CD4-positive, alpha-beta T cell (primary cell): Measurements from ENCODE around the gene TOM1L2. TPM values are rescaled to one million over a fixed set of nuclear protein-coding genes. Genes with fewer than 3 reads are reported as not detected.

Experiments
- ATAC-seq: fragments of 200-7000 bp; cut with Tn5 transposase; one replicate; pipeline ENCODE4 v1.10.0; 2022; ENCODE audit warnings: mild to moderate bottlenecking; ENCODE audit not compliant: poor library complexity
- CTCF ChIA-PET: fragments of 350-600 bp; sonication (Branson Sonifier 250); formaldehyde crosslinking; loops from one replicate; lab custom pipeline; 2021; ENCODE audit warnings: antibody characterized with exemption, inconsistent platforms; lab: Charles Lee
- POLR2A ChIA-PET: fragments of 350-600 bp; sonication (Branson Sonifier 250); formaldehyde crosslinking; loops from one replicate; lab custom pipeline; 2021; ENCODE audit warnings: antibody characterized with exemption, inconsistent platforms; lab: Charles Lee
- DNase-seq, 14 experiments: peaks; one replicate each; pipeline ENCODE4 v3.0.0-alpha.2; 2013 to 2020; ENCODE audit warnings: mixed read lengths in 2 of 14
- H3K27ac ChIP-seq, 2 donors: one replicate each; pipeline versions ENCODE4 v1.5.1 to v1.7.0; 2013; ENCODE audit warnings: low read length in 2 of 2, low read depth in 1 of 2, mild to moderate bottlenecking in 1 of 2
- H3K27me3 ChIP-seq, 2 experiments: 1 replicate in 1 of 2; 2 replicates in 1 of 2; pipeline versions ENCODE4 v1.6.1 to v1.7.0; 2013; ENCODE audit warnings: low read length in 2 of 2, control low read depth in 1 of 2, mild to moderate bottlenecking in 1 of 2, moderate library complexity in 1 of 2; ENCODE audit not compliant: insufficient read depth in 2 of 2, control insufficient read depth in 1 of 2
- H3K36me3 ChIP-seq: one replicate; pipeline ENCODE4 v1.6.1; 2013; ENCODE audit warnings: low read length, control low read depth; ENCODE audit not compliant: insufficient read depth
- H3K4me1 ChIP-seq: one replicate; pipeline ENCODE4 v1.6.1; 2013; ENCODE audit warnings: low read length, control low read depth; ENCODE audit not compliant: insufficient read depth
- H3K4me3 ChIP-seq: one replicate; pipeline ENCODE4 v1.5.1; 2013; ENCODE audit warnings: mild to moderate bottlenecking, low read length, moderate library complexity
- H3K9me3 ChIP-seq, 2 experiments: 1 replicate in 1 of 2; 2 replicates in 1 of 2; pipeline versions ENCODE4 v1.6.1 to v1.7.0; 2013; ENCODE audit warnings: low read length in 2 of 2, mild to moderate bottlenecking in 2 of 2, control low read depth in 1 of 2, moderate library complexity in 1 of 2; ENCODE audit not compliant: control insufficient read depth in 1 of 2, insufficient read depth in 1 of 2
- H3K27ac Mint-ChIP-seq: one replicate; pipeline ENCODE4 v1.8.0; 2020; ENCODE audit warnings: mixed read lengths
- H3K27me3 Mint-ChIP-seq: one replicate; pipeline ENCODE4 v1.8.0; 2021; ENCODE audit warnings: mixed read lengths
- H3K36me3 Mint-ChIP-seq: one replicate; pipeline ENCODE4 v1.8.0; 2021; ENCODE audit warnings: low read depth, mixed read lengths
- H3K4me1 Mint-ChIP-seq: one replicate; pipeline ENCODE4 v1.8.0; 2021; ENCODE audit warnings: low read depth, mixed read lengths
- H3K4me3 Mint-ChIP-seq: one replicate; pipeline ENCODE4 v1.8.0; 2020; ENCODE audit warnings: mild to moderate bottlenecking, mixed read lengths
- H3K9me3 Mint-ChIP-seq: one replicate; pipeline ENCODE4 v1.8.0; 2020; ENCODE audit warnings: mixed read lengths
- intact Hi-C, 2 experiments: fragments of 100-400 bp; cut with DNase I in 1 of 2; cut with micrococcal nuclease in 1 of 2; formaldehyde crosslinking; loops; one replicate each; pipeline versions ENCODE4 v1.15.1 to v1.9.0; 2023 to 2025; cut with DNase I, micrococcal nuclease
- total RNA-seq, 174 experiments: library from RNA in 2 of 174; stranded (reverse) in 2 of 174; gene quantifications; one replicate each; pipeline ENCODE4 v1.2.3 and lab custom pipeline; 2021 to 2026
- TF ChIP-seq, protein P1 (sequence below): fragments of 200-600 bp; IDR thresholded peaks from one replicate; pipeline ENCODE4 v1.8.0; 2022; ENCODE audit warnings: antibody characterized with exemption, mild to moderate bottlenecking

Gene TOM1L2
- total RNA-seq, 2 experiments from 2014 or later, result 28.5 to 30.5 TPM

DNA sequence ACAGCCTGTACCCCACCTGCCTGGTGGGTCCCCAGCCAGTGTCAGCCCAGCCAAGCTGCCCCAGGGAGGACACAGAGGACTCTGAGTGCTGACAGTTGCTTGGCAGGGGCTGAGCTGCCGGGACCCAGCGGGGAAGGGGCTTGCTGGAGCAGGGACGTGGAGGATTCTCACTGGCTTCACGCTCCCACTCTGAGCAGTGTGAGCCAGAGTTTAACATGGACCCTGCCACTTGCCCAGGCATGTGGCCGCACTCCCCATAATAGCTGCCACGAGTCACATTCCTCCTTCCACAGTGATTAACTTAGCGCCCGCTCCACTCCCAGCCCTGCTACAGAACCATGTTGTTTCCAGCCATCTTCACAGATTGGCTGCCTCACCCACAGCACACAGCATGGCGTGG lies 166.6 kb downstream of the TOM1L2 start:
- H3K9me3 Mint-ChIP-seq, result no peaks in the 10 kb centered on the region
- ChIA-PET CTCF (no interaction called here), POLR2A (no interaction called here)
- no peak for DNase-seq
- no peaks in the 10 kb centered on the region for H3K27me3 Mint-ChIP-seq
- H3K4me1 ChIP-seq, result no peaks in the 10 kb centered on the region
- H3K27me3 ChIP-seq, result no peaks in the 10 kb centered on the region
- intact Hi-C loops, result no loop called here
- no peak overlapping the region for H3K4me3 Mint-ChIP-seq
- H3K27ac Mint-ChIP-seq, result no peak overlapping the region
- H3K36me3 Mint-ChIP-seq, result peaks cover 24% of the 10 kb centered on the region
- TF ChIP-seq, protein P1, sequence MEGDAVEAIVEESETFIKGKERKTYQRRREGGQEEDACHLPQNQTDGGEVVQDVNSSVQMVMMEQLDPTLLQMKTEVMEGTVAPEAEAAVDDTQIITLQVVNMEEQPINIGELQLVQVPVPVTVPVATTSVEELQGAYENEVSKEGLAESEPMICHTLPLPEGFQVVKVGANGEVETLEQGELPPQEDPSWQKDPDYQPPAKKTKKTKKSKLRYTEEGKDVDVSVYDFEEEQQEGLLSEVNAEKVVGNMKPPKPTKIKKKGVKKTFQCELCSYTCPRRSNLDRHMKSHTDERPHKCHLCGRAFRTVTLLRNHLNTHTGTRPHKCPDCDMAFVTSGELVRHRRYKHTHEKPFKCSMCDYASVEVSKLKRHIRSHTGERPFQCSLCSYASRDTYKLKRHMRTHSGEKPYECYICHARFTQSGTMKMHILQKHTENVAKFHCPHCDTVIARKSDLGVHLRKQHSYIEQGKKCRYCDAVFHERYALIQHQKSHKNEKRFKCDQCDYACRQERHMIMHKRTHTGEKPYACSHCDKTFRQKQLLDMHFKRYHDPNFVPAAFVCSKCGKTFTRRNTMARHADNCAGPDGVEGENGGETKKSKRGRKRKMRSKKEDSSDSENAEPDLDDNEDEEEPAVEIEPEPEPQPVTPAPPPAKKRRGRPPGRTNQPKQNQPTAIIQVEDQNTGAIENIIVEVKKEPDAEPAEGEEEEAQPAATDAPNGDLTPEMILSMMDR, result no peak
- no peak for ATAC-seq
- H3K4me3 ChIP-seq, result no peak overlapping the region
- no peaks in the 10 kb centered on the region for H3K9me3 ChIP-seq
- H3K4me1 Mint-ChIP-seq, result no peaks in the 10 kb centered on the region
- no peak overlapping the region for H3K27ac ChIP-seq
- peaks cover 13% of the 10 kb centered on the region for H3K36me3 ChIP-seq

GRCh38 chr17:17804007-17804406 lies 168.2 kb downstream of the TOM1L2 start:
- Mint-ChIP-seq H3K27ac (no peak overlapping the region), H3K27me3 (no peaks in the 10 kb centered on the region), H3K4me1 (no peaks in the 10 kb centered on the region), H3K36me3 (peaks cover 23% of the 10 kb centered on the region), H3K9me3 (no peaks in the 10 kb centered on the region), H3K4me3 (no peak overlapping the region)
- Histone ChIP-seq H3K27me3 (no peaks in the 10 kb centered on the region), H3K27ac (no peak overlapping the region), H3K9me3 (no peaks in the 10 kb centered on the region), H3K4me3 (no peak overlapping the region), H3K36me3 (peaks cover 13% of the 10 kb centered on the region), H3K4me1 (no peaks in the 10 kb centered on the region)
- intact Hi-C loops, result no loop called here
- ATAC-seq, result no peak
- POLR2A ChIA-PET, result no interaction called here
- CTCF ChIA-PET, result no interaction called here
- no peak for DNase-seq
- TF ChIP-seq, protein P1, result no peak

DNA sequence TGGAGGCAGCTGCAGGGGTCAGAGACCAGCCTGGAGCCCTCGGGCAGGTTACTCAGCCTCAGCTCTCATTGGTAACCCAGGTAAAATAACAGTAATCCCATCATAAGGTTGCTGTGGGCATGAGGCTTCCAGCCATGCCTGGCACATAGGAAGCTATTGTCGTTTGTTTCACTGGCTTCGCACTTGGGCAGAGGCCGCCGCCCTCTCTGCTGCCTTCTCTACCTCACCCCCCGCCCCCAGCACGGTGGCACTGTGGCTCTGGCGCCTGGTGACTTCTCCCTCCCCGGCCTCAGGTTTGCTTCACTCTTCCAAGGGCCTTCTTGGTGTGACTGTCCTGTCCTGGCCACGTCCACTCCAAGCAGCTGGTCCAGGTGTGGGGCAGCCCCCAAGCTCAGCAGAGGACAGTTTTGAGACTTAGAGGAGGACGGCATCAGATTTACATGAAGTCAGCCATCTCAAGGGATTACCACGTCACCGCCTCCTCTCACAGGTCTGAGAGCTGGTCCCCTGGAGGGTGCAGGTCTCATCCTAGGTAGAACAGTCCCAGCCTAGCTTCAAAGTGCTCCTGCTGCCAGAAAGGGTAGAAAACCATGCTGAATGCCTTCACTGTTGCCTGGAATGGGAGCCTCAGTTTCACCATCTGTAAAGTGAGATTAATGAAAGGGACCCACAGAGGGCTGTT lies 170.3 kb downstream of the TOM1L2 start:
- Histone ChIP-seq H3K4me3 (no peak overlapping the region), H3K4me1 (no peaks in the 10 kb centered on the region), H3K27me3 (no peaks in the 10 kb centered on the region), H3K9me3 (no peaks in the 10 kb centered on the region), H3K36me3 (peaks cover 17% of the 10 kb centered on the region), H3K27ac (no peak overlapping the region)
- H3K36me3 Mint-ChIP-seq, result peaks cover 19% of the 10 kb centered on the region
- no peaks in the 10 kb centered on the region for H3K4me1 Mint-ChIP-seq
- ChIA-PET POLR2A (no interaction called here), CTCF (no interaction called here)
- no peak for ATAC-seq
- DNase-seq, result no peak
- no peak overlapping the region for H3K4me3 Mint-ChIP-seq
- no peaks in the 10 kb centered on the region for H3K27me3 Mint-ChIP-seq
- H3K27ac Mint-ChIP-seq, result no peak overlapping the region
- intact Hi-C loops, result no loop called here
- TF ChIP-seq, protein P1, result no peak
- no peaks in the 10 kb centered on the region for H3K9me3 Mint-ChIP-seq
